ENCODE results near the gene EIPR1.
"Not testable (repeated sequence)": the region's sequence is repeated elsewhere in the genome, so short reads cannot be mapped to it uniquely, and the experiment has no call there.

DNA sequence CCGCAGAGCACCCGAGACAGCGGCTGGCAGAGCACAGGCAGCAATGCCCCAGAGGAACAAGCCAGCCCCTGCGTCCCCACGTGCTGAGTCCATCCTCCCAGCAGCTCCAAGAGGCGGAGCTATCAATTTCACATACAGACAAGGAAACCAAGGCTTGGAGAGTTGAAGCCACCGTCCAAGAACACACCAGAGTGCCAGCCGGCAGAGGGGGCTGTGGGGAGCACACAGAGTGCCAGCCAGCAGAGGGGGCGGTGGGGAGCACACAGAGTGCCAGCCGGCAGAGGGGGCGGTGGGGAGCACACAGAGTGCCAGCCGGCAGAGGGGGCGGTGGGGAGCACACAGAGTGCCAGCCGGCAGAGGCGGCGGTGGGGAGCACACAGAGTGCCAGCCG, 91.0 kb downstream of the EIPR1 start:
- TF ChIP-seq POLR2AphosphoS5 (IDR thresholded peaks at IDR 0.05; ENCODE audit: borderline replicate concordance, low read depth, low read length); EZH2 (IDR thresholded peaks at IDR 0.05): not testable (repeated sequence)

All from SK-N-MC (cell line).